Fibroblast of the aortic adventitia (primary cell): ENCODE data around the gene IRS2. TPM values are rescaled to one million over a fixed set of nuclear protein-coding genes. Genes with fewer than 3 reads are reported as not detected.

ENCODE experiments used
- DNase-seq: peaks from one replicate; pipeline ENCODE4 v3.0.0-alpha.2; 2010; ENCODE audit warnings: low read depth
- H3K4me3 ChIP-seq: 2 replicates; pipeline ENCODE4 v1.5.1; 2011; ENCODE audit warnings: low read depth, mild to moderate bottlenecking, control low read depth, low read length, moderate library complexity
- total RNA-seq: library from RNA; depleted of rRNA; stranded (reverse); fragments of >200 nt; gene quantifications from 2 replicates; pipeline ENCODE4 v1.2.3, GENCODE V29; 2012; ENCODE audit warnings: low replicate concordance
- TF ChIP-seq, protein P1 (sequence below): IDR thresholded peaks from 2 replicates; pipeline ENCODE4 v1.5.1; 2011; ENCODE audit warnings: mild to moderate bottlenecking, low read length, control low read depth, inconsistent platforms; ENCODE audit not compliant: insufficient read depth

The IRS2 gene
- total RNA-seq, 1 donor: 4.3 TPM

DNA sequence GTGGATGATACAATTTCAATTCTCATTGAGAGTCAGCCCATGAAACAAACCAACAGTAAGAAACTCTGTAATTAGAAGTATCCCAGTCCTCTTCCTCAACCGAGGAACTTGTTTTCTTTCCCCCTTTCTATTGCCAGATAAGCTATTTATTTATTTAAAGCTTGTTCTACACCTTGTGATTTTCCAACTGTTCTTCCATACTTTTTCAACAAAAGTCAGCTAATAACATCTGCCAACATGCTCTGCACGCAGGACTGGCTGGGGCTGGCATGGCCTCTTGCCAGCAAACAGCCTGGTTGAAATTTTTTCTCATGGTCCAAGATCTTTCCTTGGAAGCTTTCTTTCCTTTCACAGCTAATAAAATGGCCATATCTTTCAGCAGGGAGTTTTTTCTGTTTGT, 2.9 kb upstream of the IRS2 start:
- DNase-seq: no peak
- TF ChIP-seq, protein P1, sequence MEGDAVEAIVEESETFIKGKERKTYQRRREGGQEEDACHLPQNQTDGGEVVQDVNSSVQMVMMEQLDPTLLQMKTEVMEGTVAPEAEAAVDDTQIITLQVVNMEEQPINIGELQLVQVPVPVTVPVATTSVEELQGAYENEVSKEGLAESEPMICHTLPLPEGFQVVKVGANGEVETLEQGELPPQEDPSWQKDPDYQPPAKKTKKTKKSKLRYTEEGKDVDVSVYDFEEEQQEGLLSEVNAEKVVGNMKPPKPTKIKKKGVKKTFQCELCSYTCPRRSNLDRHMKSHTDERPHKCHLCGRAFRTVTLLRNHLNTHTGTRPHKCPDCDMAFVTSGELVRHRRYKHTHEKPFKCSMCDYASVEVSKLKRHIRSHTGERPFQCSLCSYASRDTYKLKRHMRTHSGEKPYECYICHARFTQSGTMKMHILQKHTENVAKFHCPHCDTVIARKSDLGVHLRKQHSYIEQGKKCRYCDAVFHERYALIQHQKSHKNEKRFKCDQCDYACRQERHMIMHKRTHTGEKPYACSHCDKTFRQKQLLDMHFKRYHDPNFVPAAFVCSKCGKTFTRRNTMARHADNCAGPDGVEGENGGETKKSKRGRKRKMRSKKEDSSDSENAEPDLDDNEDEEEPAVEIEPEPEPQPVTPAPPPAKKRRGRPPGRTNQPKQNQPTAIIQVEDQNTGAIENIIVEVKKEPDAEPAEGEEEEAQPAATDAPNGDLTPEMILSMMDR: no peak
- no peak overlapping the region for H3K4me3 ChIP-seq

DNA sequence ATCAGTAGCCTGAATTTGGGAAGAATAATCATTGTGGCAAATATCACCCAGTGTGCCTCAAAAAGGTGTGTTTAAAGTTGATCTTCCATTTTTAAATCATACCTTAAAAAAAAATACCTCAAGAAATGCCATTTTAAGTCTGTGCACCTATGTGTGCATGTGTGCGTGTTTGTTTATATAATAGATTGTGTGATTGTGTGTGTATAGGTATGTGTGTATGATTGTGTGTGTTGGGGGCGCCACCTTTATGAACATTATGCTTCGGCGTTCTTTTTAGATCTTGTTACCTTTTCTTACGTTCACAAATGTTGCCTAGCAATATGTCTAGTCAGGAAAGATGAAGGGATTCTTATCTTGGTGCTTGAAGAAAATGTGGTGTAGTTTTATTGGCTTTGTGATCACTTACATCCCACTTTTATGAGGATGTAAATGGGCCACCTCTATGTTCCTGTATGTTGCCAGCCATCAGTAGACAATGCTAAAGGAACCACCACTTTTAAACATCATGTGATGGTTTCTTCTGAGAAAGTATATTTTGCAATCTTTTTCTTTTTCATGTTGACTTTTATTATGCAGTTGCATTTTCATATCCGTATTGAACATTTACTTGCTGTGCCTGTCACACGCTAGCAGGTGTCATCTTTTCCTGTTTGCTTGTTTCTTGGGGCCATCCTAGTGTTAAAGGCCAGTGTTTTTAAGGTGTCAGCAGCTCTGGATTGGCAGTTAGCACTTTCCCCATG, 2.2 kb upstream of the IRS2 start:
- no peak overlapping the region for H3K4me3 ChIP-seq
- DNase-seq: no peak
- TF ChIP-seq, protein P1: no peak

- H3K4me3 ChIP-seq: peak overlapping the region; percentile 69
- TF ChIP-seq, protein P1: no peak
- DNase-seq: no peak
Measured at GRCh38 chr13:109787135-109787954, 962 bp upstream of the IRS2 start.

DNA sequence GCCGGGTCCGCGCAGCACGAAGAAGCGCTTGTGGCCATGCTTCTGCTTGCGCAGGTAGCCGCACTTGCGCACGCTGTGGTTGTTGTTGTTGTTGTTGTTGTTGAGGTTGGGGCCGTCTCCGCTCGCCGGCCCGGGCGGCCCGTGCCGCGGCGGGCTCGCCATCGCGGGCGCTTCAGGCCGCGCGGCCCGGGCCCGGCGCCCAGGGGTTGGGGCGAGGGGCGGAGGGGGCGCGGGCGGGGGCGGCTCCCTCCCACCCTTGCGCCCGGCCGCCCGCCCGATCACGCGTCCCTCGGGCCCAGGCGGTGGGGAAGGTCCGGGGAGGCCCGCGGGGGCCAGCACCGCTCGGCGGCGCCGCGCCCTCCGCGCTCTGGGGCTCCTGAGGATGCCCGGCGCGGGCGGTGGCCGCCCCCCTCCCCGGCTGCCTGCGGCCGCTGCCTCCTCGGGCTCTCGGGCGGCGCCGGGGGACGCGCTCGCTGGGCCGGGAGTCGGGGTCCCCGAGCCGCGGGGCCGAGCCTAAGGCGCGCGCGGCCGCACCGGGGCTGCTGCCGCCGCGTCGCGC, 412 bp downstream of the IRS2 start:
- TF ChIP-seq, protein P1: no peak
- H3K4me3 ChIP-seq: peak overlapping the region; percentile 70
- DNase-seq: no peak

- peak; percentile 53 for DNase-seq
- H3K4me3 ChIP-seq: peak overlapping the region; percentile 70
- TF ChIP-seq, protein P1: no peak
Measured at GRCh38 chr13:109785141-109785891, 1.1 kb downstream of the IRS2 start.

DNA sequence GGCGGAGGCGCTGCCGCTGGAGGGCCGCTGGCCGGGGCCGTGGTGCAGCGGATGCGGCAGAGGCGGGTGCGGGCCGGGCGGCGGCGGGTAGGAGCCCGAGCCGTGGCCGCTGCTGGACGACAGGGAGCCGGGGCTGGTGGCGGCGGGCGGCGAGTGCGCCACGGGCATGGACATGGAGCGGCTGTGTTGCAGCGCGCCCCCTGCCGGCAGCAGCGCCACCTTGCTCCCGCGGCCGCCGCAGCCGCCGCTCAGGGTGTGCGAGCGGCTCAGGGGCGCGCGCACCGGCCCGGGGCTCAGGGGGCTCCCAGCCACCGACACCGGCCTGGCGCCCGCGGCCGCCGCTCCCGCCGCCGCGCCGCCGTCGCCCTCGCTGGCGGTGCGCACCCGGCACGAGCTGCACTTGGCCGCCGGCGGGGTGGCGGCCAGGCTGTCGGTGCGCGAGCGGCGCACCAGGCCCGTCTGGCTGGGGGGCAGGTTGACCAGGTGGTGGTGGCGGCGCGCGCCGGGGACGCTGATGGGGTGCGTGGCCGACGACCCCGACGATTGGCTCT, 1.7 kb downstream of the IRS2 start:
- TF ChIP-seq, protein P1: peak; percentile 49
- peak; percentile 57 for DNase-seq
- H3K4me3 ChIP-seq: peak overlapping the region; percentile 70
